ENCODE results near the gene AKT3.
"Not testable (repeated sequence)": the region's sequence is repeated elsewhere in the genome, so short reads cannot be mapped to it uniquely, and the experiment has no call there.

AKT3 gene

DNA sequence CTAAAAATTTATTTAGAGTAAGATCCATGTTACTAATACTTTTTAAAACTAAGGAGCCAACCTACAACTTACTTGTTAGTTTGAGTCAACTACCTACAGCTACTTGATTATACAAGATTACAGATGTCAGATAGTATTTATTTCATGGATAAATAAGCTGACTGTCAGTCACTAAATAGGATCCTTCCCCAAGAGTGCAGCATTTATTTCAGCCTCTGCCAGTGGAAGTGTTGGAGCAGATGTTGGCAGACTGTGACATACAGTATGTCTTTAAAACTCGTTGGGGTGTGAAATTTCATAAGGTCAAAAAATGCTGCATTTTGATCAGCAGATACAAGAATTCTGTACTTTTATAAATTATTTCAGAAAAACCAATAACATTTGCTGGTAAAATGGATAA, 156.2 kb downstream of the AKT3 start:
- DNase-seq (ENCODE audit: low read depth) = no peak

- no peak for DNase-seq (ENCODE audit: low read depth)
Measured at GRCh38 chr1:243686159-243686558, 163.9 kb downstream of the AKT3 start.

- DNase-seq (ENCODE audit: low read depth) = no peak
Measured at GRCh38 chr1:243680860-243681259, 169.2 kb downstream of the AKT3 start.

DNA sequence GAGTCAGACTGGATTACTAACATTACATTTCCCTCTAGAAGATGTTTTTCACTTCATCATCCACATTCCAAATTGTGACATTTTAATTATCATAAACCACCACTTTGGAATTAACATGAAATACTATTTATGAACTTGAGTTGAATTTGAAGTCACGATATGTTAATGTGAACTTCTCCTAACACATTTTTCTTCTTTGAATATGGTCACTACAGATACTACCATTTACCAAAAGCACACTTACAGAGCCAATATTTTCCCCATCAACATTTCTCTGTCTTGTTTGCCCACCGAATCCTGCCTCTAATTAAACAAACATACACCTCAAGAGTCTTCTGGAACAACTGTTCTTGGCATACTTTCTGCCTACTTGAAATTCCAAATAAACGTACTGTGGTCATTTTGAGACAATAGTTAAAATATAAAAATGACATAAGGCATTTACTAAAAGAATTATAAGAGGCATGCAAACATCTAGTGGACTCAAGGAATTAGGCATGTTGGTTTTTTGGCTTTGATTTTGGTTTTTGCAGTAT, 177.4 kb downstream of the AKT3 start:
- no peak for DNase-seq (ENCODE audit: low read depth)

DNA sequence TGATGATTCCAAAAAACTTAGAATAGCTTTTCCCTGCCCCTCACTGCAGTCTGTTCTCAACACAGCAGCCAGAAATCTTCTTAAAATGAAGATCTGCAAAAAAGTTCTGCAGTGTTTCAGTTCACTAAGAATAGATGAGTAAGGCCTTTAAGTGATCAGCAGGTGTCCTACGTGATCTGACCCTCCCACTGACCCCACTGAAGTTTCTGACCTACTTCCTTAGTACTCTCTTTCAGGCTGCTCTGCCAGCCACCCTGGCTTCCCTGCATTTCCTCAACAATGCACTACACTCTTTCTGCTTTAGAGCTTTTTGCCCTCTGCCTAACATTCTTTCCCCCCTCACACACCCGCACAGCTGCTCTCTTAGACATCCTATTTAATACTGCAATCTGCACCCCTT, 182.5 kb downstream of the AKT3 start:
- DNase-seq (ENCODE audit: low read depth) = no peak

GRCh38 chr1:243667133-243667532, 182.9 kb downstream of the AKT3 start:
- no peak for DNase-seq (ENCODE audit: low read depth)

DNA sequence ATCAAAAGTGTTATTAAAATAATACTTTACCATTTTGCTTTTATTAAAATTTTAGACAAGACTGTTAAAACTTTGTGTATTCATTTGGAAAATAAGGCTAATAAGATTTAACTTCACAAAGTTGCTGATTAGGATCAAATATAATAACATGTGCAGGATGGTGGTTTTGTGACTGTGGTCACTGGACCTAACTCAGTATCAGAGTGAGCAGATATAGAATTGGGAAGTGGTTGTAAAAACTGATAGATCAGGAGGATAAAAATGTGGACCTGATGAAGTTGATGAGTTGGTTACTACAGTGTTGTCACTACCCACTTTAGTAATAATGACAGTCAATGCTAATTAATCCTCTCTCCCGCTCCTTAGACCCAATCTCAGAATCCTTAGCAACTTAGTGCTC, 186.4 kb downstream of the AKT3 start:
- no peak for DNase-seq (ENCODE audit: low read depth)

GRCh38 chr1:243662169-243662568, 187.9 kb downstream of the AKT3 start:
- not testable (repeated sequence) for DNase-seq (ENCODE audit: low read depth)

DNA sequence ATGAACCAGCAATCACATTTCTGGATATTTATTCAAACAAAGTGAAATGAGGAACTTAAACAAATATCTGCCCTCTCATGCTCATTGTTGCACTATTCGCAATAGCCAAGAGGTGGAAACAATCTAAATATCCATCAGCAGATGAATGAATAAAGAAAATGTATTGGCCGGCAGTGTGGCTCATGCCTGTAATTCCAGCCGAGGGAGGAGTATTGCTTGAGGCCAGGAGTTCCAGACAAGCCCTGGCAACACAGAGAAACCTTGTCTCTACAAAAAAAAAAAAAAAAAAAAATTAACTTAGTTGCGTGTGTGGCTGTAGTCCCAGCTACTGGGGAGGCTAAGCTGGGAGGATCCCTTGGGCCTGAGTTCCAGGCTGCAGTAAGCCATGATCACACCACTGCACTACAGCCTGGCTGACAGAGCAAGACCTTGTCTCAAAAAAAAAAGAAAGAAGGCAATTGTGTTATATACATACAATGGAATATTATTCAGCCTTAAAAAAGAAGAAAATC, 191.4 kb downstream of the AKT3 start:
- DNase-seq (ENCODE audit: low read depth) = no peak

GRCh38 chr1:243657793-243658192, 192.2 kb downstream of the AKT3 start:
- DNase-seq (ENCODE audit: low read depth) = no peak

DNA sequence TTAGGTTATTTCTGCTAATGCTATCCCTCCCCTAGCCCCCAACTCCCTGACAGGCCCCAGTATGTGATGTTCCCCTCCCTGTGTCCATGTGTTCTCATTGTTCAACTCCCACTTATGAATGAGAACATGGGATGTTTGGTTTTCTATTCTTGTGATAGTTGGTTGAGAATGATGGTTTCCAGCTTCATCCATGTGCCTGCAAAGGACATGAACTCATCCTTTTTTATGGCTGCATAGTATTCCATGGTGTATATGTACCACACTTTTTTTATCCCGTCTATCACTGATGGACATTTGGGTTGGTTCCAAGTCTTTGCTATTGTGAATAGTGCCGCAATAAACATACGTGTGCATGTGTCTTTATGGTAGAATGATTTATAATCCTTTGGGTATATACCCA, 200.5 kb downstream of the AKT3 start:
- not testable (repeated sequence) for DNase-seq (ENCODE audit: low read depth)

GRCh38 chr1:243646841-243647240, 203.2 kb downstream of the AKT3 start:
- no peak for DNase-seq (ENCODE audit: low read depth)

DNA sequence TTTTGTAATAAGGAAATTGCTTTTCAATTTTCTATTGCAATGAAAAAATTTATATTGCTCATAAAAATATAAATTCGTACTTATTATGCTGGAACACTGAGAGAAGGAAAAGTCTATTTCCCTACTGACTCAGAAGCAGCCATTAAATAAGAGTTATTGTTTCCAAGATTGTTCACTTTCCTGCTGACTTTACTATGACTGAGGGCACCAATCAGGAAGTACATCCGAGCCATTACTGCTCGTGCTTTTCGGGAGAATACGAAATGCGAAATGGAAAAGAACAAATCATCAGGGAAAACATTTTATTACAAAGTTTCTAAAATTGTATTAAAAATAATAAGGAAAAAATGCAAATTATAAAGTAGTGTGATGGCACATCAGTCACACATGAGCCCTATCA, 204.8 kb downstream of the AKT3 start:
- DNase-seq (ENCODE audit: low read depth) = no peak

GRCh38 chr1:243642936-243643335, 207.1 kb downstream of the AKT3 start:
- no peak for DNase-seq (ENCODE audit: low read depth)

GRCh38 chr1:243639027-243639658, 210.9 kb downstream of the AKT3 start:
- DNase-seq (ENCODE audit: low read depth) = no peak

DNA sequence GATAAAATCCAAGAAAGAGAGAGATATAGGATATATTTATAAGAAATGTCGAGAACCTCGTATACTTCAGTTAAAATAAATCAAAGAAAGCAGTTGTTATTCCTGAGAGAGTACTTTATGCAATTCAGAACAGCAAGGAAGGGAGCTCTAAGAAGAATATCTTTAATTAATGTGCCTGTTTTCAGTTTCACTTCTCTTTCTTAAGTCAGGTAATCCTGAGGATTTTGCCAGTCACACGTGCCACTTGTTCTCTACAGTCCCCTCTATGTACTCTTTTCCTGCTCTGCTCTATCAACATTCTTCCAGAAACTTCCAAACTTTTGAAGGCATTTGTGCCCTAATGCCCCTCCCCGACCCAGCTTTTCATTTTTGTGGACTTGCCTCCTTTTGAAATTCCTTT, 211.9 kb downstream of the AKT3 start:
- DNase-seq (ENCODE audit: low read depth) = no peak

DNA sequence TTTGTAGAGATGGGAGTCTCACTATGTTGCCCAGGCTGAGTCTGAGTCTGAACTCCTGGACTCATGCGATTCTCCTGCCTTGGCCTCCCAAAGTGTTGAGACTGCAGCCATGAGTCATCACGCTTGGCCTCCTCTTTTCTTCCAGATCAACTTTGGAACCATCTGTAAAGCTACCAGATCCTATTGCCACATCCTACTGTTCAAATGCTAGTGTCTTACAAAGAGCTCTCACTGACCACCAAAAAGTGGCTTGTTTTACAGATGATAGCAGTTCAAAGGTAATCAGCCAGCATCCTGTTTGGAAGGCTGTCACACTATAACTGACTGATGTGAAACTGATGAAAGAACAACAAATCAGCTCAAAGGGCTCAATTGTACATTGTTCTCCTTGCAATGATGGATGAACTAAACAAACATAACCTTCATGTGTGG, 221.6 kb downstream of the AKT3 start:
- DNase-seq (ENCODE audit: low read depth) = no peak

GRCh38 chr1:243623841-243624240, 226.2 kb downstream of the AKT3 start:
- no peak for DNase-seq (ENCODE audit: low read depth)

- no peak for DNase-seq (ENCODE audit: low read depth)
Measured at GRCh38 chr1:243621973-243622372, 228.1 kb downstream of the AKT3 start.

GRCh38 chr1:243620096-243620495, 229.9 kb downstream of the AKT3 start:
- no peak for DNase-seq (ENCODE audit: low read depth)

GRCh38 chr1:243609698-243610097, 240.3 kb downstream of the AKT3 start:
- DNase-seq (ENCODE audit: low read depth) = no peak

GRCh38 chr1:243605604-243606003, 244.4 kb downstream of the AKT3 start:
- no peak for DNase-seq (ENCODE audit: low read depth)

- no peak for DNase-seq (ENCODE audit: low read depth)
Measured at GRCh38 chr1:243601720-243602119, 248.3 kb downstream of the AKT3 start.

DNA sequence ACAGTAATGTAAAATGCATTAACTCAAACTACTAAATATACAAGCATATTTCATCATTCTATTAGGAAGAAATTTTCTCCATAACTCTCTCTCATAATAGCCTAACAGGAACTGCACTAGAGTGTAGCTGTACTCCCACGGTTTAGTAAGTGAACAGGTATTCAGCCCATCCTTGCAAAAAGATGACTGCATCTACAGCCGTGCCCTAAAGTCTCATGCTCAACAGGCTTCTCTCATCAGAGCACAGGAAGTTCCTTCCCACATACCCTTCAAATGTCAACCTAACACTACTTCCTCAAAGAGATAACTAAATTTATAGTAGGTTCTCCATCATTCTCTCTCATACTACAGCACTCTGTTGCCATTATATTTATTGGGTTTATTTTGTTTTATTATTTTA, 251.6 kb downstream of the AKT3 start:
- DNase-seq (ENCODE audit: low read depth) = no peak

Measured in stimulated activated CD8-positive, alpha-beta memory T cell treated with anti-CD3 and anti-CD28 coated beads, Interleukin-4, amount 100 ng/mL, for 24 hours (primary cell).